Activated T-helper 9 cell treated with anti-CD3 and anti-CD28 coated beads, Interleukin-2, amount 50 U/mL, for 16 hours (primary cell): ENCODE results near the gene LIM2.

Experiments used
- DNase-seq: peaks from one replicate; pipeline ENCODE4 v3.0.0-alpha.2; 2020; ENCODE audit warnings: low read depth

The LIM2 gene

DNA sequence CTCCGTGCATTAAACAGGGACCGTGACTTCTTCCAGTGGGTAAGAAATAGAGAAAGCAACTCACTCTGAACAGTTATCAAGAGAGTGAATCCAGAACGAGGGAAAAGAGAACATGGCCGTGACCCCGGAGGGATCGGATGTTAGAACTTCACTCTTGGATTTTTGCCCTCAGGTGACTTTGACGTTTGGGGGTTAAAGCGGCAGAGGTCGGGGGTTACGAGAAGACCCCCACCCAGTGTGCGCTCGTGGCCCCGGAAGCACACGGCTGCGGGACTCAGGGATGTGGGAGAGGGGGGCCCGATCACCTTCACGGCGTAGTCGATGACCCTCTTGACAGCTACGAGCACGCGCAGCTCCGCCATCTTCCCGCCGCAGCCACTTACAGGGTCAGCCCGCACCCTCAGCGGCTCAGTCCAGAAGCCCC is 21.8 kb downstream of the LIM2 start, which contains the start of gene ETFB:
Gene ETFB, minus strand, starts transcription at position 424 of the 424 bp plus-strand sequence. Its CDS starts 62 bp downstream, at position 362.
- no peak for DNase-seq

DNA sequence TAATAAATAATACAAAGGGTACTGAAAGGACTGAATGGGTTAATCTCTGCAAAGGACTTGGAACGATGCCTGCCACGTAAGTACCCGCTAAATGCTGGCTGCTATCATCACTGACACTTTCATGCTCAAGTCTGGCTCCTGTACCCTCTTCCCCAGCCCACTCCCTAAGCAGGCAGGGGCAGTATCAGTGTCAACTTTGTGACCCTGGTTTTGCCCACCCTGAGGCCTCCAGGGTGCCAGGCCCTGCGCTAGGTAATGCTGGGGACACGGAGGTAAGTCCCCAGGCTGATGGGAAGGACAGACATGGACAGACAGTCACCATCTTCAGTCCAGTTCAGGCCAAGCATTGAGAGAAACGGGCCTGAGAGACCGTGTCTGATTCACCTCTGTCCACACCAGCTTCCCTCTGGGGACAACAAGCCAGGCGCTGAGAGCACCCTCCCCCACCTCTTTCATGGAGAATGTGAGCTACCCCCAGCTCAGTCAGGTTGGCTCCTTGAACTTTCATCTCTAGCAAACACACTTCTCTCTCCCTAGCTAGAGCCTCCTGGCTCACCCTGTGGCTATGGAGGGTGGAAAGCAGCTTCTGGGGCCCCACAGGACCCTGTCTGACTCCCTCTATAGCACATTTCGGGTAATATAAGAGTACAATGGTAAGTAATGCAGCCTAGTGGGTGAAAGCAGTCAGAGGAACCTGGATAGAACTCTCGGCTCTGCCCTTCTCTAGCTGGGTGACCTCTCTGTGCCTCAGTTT is 22.4 kb downstream of the LIM2 start:
- no peak for DNase-seq

DNA sequence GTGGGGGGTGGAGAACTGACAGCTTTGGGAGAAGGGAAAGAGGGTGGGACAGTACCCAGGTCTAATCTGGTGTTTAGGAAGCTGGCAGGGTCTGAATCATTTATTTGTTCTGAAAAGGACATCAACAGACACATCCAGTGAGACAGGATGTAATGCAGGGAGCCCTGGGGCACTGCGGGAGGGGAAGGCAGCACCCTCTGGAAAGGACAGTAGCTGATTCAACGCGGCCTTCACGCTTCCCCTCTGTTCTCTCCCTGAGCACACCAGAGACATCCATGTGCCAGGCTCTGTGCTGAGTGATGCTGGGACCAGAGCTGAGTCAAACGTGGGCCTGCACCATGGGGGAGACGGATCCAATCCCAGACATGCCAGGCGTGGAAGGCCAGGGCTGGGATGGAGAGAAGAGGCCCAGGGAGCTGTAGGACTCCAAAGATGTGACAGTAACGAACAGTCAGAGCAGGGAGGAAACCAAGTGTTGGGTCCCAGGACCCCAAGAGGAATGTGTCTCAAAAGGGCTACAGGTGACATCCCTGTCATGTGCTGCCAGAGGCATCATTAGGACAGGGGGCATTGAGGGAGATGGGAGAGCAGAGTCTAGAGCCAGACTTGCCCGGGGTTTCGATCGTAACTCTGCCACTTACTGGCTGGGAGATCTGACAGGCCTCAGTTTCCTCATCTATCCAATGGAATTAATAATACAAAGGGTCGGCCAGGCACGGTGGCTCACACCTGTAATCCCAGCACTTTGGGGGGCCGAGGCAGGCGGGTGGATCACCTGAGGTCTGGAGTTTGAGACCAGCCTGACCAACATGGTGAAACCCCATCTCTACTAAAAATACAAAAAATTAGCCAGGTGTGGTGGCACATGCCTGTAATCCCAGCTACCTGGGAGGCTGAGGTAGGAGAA is 23.3 kb downstream of the LIM2 start:
- no peak for DNase-seq

DNA sequence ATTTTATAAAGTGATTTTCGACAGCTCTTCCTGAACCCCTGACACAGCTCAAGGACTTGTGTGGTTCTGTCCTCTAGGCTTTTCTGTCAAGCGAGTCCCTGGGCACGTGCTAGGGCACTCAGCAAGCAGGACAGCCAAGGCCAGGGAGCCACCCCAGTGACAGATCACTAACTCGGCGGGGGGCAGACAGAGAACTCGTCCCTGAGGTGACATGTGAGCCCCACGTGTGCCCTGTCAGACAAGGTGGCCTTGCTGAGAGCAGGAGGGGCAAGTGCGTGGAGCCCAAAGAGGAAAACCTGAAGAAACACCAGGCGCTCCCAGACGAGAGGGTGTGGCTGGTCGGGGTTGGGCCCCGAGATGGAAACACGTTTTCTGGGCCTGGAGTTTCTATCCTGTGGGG is 26.5 kb downstream of the LIM2 start:
- no peak for DNase-seq

DNA sequence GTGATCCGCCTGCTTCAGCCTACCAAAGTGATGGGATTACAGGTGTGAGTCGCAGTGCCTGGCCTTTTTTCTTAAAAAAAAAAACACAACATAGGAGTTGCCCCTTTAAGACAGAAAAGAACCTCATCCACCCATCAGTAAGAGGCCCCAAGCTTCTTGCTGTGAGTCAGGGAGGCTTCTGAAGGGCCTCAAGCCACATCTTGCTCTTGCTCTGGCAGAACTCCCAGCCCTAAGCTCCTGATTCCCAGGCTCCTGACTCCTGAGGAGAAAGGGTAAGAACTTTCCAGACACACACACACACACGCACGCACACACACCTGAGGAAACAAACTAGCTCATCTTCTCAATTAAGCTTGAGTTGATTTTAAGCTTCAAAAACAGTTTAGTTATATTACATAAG is 28.5 kb downstream of the LIM2 start:
- DNase-seq, result no peak

DNA sequence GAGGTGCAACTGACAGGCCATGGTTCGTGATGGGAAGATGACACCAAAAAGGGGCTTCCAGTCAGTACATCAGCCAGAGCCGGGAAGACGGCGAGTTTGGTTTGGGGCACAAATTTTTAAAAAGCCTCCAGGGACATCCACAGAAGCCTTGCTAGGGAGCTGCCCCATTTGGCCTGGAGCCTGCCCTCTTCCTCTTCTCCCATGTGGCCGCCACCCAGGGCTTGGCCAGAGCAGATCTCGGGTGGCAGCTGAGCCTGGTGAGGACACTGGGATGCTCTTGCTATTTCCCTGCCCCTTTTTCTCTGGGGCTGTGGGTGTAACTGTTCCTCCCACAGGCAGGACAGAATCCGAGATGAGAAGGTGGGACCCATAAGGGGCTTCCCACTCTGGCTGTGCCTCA is 29.8 kb downstream of the LIM2 start:
- DNase-seq, result no peak

DNA sequence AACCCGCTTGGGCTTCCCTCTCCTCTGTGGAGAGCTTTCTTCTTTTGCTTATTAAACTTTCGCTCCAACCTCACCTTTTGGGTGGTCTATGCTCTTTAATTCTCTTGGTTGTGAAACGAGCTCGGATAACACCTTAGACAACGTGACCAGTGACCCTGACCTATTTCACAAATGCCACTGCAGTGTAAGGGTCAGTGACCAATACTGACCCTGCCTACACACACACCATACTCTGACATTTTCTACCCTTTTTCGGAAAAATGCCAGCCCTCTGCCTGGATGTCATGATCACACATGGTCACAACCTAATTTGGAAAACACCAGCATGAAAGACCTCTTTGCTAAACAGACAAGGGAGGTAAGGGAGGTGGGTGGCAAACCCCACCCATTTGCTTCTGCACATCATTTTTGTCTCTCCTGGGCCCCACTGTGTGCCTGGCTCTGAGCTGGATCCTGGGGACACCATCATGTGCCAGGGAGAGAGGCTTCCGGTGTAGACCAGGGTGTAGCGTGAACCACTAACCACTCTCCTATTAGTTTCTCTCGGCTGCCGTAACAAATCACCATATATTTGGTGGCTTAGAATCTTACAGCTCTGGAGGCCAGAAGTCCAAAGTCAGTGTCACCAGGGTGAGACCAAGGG is 31.5 kb downstream of the LIM2 start:
- no peak for DNase-seq

DNA sequence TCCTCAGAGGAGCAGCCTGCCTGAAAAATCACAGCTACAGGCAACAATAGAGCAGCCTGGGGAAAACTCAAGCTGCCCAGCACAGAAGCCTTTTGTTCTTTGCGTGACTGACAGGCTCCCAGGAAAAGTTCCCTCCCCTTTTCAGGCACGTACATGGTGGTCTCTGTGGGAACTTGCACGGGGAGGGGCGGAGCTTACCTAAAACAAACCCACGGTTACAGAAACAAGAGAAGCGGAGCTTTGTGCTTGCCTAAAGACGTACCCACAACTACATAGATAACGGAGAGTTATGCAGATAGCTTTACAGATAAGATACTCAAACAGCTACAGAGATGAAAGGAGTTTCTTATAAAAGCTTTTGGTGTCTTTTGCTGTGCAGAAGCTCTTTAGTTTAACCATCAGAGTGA is 33.0 kb downstream of the LIM2 start:
- DNase-seq, result no peak

DNA sequence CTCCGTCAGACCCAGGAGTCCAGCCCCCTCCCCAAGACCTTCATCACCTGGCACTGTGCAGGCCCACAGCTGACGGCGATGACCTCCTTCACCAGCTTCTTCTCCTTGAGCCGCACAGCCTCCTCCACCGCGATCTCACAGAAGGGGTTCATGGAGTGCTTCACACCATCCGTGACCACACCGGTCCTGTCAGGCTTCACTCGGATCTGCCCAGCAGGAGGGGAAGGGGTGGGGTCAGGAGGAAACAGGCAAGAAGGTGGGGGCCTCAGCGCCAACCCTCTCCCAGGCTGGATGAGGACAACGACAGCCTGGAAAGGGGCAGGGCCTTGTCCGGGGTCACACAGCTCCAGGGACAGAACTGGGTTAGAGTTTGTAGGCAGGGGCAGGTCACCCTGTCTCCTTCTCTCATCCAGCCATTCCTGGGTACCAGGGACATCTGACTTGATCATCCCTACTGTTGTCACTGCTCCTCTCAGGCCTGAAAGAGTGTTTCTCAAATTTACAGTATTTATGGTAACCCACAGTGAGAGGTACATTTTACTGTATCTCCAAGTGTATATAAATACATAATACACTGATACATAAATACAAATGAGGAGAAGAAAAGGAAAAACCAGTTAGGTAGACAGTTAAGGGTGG is 33.6 kb downstream of the LIM2 start:
- DNase-seq, result no peak

DNA sequence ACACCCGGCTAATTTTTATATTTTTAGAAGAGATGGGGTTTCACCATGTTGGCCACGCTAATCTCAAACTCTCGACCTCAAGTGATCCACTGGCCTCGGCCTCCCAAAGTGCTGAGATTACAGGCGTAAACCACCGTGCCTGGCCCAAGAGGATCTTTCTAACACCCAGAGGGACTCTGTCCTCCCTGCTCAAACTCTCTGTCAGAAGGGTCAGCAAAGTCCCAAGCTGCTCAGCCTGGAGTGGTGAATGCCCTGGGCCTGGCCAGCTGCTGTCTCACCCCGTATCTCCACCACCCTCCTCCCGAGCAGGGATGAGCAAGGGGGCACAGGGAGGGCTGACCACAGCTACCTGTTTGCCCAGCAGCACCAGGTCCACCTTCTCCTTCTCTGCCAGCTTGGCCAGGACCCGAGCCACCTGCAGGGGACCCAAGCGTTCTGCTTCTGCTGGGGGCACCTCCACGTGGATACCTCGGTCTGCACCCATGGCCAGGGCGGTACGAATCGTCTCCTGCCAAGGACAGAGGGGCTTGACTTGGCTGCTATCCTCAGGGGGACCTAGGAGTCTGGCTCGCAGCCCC is 34.9 kb downstream of the LIM2 start:
- DNase-seq, result no peak

DNA sequence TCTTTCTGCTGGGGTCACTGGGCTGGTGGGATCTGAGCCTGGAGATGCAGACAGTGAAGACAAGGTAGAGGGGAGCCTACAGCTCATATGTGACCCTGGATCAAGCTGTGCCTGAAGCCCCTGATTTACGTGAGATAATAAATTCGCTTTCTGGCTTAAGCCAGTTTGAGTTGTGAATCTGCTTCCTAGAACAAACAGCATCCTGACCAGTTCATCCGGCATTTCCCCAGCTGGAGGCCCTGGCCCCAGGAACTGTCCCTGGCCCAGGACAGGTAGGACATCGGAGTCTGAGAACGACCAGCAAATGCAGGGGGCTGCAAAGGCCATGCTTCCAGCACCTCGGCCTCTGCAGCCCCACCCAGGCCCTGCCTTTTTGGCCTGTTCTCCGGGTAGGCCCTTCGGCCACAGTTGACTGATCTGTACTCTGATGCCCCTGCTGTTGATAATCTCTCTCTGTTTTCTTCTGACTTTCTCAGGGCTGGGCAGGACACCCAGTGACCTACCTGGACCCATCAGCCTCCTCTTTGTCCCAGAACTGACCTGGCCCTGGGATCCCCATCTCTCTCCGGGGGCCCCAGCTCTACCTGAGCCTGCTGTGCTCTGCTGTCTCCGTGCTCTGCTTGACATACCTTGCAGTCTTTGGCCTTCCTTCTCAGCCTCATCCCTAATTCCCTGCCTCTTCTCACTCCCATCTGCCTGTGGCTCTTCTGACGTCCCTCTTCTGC is 36.3 kb downstream of the LIM2 start:
- DNase-seq, result no peak

DNA sequence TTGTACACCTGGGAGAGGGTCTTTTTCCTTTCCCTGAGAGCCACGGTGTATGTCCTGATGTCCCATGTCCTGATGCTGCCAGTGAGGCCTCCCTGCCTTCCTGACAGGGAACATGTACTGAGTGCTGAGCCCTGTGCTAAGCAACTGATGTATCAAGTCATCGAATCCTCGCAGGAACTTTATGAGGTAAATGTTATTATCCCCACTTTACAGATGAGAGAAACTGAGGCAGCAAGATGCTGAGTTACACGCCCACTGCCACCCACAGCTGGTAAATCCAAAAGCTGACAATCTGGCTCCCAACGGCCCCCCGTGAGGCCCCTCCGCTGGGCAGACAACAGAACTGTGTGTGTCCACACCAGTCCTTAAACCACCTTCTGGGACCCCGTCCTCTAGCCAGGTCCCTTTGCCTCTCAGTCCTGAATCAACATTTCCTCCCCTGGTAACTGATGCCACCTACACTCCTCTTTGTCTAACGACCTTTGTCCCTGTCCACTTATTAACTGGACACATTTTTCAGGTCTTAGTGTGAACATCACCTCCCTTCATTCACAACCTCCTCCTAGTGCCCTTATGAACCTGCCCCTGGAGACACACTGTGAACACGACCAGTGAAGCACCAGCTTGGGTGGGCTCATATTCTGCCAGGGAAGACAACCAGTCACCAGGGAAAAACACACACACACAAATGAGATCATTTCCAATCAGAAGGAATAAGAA is 40.4 kb downstream of the LIM2 start:
- no peak for DNase-seq

DNA sequence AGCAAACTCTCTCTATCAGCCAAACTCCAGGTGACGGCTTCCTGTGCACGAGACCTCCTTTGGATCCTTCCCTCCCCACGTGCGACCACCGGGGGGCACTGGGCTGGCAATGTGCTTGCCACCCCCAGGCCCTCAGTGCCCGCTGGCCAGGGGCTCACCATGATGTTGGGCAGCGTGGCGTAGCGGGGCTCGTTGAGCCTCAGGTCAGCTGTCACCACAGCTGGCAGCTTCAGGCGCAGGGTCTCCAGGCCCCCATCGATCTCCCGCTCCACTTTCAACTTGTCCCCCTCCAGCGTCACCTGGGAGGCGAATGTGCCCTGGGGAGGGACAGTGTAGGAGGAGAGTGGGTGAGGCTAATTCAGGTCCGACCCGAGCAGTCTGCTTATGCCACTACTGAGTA is 41.0 kb downstream of the LIM2 start:
- DNase-seq, result no peak

DNA sequence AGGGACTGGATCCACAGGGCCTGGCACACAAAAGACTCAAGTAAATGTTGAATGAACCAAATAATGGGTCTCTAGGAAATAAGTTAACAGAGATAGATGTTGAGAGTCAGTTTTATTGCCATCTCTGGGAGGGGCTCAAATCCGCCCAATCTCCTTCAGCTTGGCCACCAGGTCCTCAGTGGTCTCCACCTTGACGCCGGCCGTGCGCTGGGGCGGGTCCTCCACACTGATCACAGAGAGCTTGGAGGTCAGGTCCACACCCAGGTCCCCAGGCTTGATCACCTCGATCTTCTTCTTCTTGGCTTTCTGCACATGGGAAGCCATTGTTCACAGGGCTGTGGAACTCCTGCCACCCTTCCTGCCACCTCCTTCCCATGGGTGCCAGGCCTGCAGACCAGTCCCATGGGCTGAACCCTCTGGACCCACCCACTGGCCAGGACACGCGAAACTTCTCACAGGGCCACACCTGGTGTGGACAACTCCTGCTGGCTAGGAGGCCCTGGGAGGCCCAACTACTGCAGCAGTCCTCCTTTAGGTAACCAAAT is 42.6 kb downstream of the LIM2 start:
- no peak for DNase-seq

DNA sequence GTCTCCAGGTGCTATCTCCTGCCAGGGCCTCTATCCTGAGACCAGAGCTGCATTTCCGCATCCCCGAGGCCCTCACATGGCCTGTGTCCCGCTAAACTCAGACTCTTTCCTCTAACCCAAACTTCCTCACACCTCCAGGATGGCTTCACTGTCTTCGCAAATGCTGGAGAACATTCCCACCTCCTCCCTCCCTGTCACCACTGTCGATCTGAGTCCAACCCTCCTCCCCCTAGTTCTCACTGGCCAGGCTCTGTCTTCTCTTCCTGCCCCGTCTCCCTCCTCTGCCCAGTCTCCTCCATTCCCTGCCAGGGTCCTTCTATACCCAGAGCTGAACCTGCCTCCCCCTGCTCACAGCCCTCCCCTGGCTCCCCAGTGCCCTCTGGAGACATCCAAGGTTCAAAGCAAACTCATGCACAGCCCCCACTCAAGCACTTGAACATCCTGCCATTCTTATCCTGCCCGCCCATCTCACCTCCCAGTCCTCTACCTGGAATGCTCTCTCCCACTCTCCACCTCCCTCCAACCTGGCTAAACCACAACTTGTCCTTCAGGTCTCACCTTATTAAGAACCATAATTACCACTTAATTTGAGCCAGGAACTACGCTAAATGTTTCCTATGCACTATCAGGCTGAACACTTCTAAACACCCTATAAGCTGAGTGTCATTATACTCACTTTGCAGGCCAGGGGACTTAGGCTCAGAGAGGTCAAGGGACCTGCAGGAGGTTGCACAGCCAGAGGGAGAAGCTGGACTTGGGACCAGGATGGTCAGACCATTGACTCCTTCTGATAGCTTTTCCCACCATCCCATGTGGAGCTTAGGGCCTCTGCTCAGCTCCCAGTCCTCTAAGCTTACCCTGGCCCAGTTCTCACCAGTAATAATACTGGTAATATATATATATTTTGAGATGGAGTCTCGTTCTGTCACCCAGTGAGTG is 44.9 kb downstream of the LIM2 start:
- DNase-seq, result no peak

DNA sequence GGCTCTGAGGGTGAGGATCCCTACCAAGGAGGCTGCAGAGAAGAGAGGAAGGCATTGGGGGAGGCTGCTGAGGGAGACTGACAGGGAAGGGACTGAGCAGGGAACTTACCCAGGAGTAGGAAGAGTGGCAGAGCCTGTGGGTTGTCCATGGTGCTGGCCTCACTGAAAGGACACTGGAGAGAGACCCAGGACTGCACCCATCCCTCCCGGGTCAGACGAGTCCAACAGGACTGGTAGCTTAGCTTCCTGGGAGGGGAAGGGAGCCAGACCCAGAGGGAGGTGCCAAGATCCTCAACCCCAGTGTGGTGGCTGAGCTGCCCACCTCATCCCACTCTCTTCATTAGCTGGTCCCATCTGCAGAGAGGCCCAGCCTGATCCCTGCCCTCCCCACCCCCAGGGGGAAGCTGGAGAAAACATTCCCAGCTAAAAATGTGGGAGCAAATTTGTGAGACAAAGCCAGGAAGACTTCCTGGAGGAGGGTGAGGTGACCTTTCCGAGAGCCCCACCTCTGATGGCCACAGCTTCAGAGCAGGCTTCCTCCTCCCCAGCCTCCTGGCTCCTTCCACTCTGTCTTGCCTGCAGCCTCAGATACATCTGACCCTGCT is 45.7 kb downstream of the LIM2 start, which contains the start of gene VSIG10L:
Gene VSIG10L, minus strand, starts transcription at position 164 of the 605 bp plus-strand sequence. Its CDS starts 15 bp downstream, at position 149.
- DNase-seq, result no peak

DNA sequence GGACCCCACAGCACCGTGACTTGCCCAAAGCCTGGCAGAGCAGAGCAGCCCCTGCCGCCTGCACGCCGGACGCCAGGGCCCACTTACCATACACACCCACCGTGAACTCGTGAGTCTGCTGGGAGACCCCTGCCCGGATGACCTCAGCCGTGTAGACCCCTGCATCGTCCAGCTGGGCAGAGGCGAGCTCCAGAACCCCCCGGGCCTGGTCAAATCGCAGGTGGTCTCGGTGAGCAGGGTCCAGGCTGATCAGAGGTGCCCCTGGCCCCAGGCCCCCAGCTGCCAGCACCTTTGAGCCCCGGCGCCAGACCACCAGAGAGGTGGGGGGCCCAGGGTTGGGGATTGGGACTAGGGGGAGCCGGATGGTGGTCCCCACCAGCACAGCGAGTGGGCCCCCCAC is 46.7 kb downstream of the LIM2 start:
- DNase-seq, result no peak
